HG03097 (cell line): ENCODE data around the gene DDX11.
A peak's percentile ranks its signal among the peaks of the same experiment; 100 is the strongest.
"Not testable (repeated sequence)": the region's sequence is repeated elsewhere in the genome, so short reads cannot be mapped to it uniquely, and the experiment has no call there.

Source experiments
- ATAC-seq: cut with Tn5 transposase; IDR thresholded peaks from one replicate; pipeline ENCODE4 v1.9.1; 2021; ENCODE audit not compliant: unreplicated experiment, low FRiP score

Gene DDX11

GRCh38 chr12:31073527-31074332 lies at the start of gene DDX11:
Gene DDX11, plus strand, starts transcription at chr12:31073860. Its CDS starts 4,534 bp downstream, at chr12:31078394.
- ATAC-seq: peak; percentile 96

- no peak for ATAC-seq
These were observed 47.5 kb upstream of the DDX11 start for GRCh38 chr12:31026202-31026601.

GRCh38 chr12:31027006-31027405 lies 46.7 kb upstream of the DDX11 start:
- not testable (repeated sequence) for ATAC-seq

- ATAC-seq: no peak
These were observed 44.2 kb upstream of the DDX11 start for GRCh38 chr12:31029468-31029867.

- ATAC-seq: no peak
These were observed 43.6 kb upstream of the DDX11 start for GRCh38 chr12:31029916-31030562.

- ATAC-seq: no peak
These were observed 41.7 kb upstream of the DDX11 start for GRCh38 chr12:31031951-31032335.

GRCh38 chr12:31033146-31033545 lies 40.5 kb upstream of the DDX11 start:
- ATAC-seq: no peak

- ATAC-seq: no peak
These were observed 40.0 kb upstream of the DDX11 start for GRCh38 chr12:31033681-31034080.

- no peak for ATAC-seq
These were observed 39.3 kb upstream of the DDX11 start for GRCh38 chr12:31034372-31034771.

- no peak for ATAC-seq
These were observed 38.4 kb upstream of the DDX11 start for GRCh38 chr12:31035226-31035625.

- no peak for ATAC-seq
These were observed 37.5 kb upstream of the DDX11 start for GRCh38 chr12:31035967-31036665.

GRCh38 chr12:31037028-31037427 lies 36.6 kb upstream of the DDX11 start:
- no peak for ATAC-seq

- no peak for ATAC-seq
These were observed 35.7 kb upstream of the DDX11 start for GRCh38 chr12:31037931-31038330.

GRCh38 chr12:31041033-31041564 lies 32.6 kb upstream of the DDX11 start:
- ATAC-seq: no peak

GRCh38 chr12:31050143-31050542 lies 23.5 kb upstream of the DDX11 start:
- ATAC-seq: not testable (repeated sequence)

- not testable (repeated sequence) for ATAC-seq
These were observed 23.1 kb upstream of the DDX11 start for GRCh38 chr12:31050548-31050947.

- peak; percentile 80 for ATAC-seq
These were observed 22.0 kb upstream of the DDX11 start for GRCh38 chr12:31051692-31052091.

- not testable (repeated sequence) for ATAC-seq
These were observed 21.5 kb upstream of the DDX11 start for GRCh38 chr12:31052121-31052520.

- not testable (repeated sequence) for ATAC-seq
These were observed 20.8 kb upstream of the DDX11 start for GRCh38 chr12:31052666-31053439.

- not testable (repeated sequence) for ATAC-seq
These were observed 19.7 kb upstream of the DDX11 start for GRCh38 chr12:31053944-31054343.
